HG03460 (cell line): ENCODE results near the gene VAV1.

Source experiments
- ATAC-seq: cut with Tn5 transposase; IDR thresholded peaks from one replicate; pipeline ENCODE4 v1.9.1; 2021; ENCODE audit not compliant: unreplicated experiment

VAV1 gene

GRCh38 chr19:6772028-6772865 lies at the start of gene VAV1:
VAV1 (plus strand) TSS chr19:6772708; CDS start chr19:6772808, 100 bp downstream.
- ATAC-seq, result no peak

DNA sequence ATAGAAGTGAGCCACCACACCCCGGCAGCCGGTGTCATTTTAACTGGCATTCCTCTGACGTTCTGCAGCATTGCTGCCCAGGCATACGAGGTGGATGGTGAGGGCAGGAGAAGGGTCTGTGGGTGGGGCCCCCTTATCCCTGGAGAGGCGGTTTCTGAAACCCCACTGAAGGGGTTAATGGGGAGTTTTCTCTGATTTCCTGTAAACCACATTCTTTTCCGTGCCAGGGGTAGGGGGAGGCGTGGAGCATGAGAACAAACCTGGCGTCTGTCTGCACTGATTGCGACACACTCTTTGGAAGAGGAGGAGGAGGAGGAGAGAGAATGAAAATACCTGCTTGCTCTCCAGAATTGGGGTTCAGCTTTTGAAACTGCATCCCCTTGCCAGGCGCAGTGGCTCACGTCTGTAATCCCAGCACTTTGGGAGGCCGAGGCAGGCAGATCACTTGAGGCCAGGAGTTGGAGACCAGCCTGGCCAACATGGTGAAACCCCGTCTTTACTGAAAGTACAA lies 49.3 kb upstream of the VAV1 start:
- ATAC-seq, result no peak

DNA sequence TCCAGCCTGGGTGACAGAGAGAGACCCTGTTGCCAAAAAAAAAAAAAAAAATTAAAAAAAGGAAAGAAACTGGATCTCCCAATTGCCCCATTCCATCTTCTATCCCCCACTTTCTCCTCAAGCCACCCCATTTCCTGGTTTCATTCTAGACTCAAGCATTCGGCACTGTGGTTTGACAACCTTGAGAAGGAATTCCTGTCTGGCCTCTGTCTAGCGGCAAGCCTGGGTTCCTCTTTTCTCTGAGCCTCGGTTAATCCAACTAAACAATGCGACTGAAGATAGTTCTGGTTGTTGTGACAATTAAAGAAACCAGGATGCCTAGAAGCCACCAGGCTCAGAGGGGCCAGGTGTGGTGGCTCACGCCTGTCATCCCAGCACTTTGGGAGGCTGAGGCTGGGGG lies 48.8 kb upstream of the VAV1 start:
- ATAC-seq, result no peak

GRCh38 chr19:6724631-6725492 lies 47.6 kb upstream of the VAV1 start:
- no peak for ATAC-seq

DNA sequence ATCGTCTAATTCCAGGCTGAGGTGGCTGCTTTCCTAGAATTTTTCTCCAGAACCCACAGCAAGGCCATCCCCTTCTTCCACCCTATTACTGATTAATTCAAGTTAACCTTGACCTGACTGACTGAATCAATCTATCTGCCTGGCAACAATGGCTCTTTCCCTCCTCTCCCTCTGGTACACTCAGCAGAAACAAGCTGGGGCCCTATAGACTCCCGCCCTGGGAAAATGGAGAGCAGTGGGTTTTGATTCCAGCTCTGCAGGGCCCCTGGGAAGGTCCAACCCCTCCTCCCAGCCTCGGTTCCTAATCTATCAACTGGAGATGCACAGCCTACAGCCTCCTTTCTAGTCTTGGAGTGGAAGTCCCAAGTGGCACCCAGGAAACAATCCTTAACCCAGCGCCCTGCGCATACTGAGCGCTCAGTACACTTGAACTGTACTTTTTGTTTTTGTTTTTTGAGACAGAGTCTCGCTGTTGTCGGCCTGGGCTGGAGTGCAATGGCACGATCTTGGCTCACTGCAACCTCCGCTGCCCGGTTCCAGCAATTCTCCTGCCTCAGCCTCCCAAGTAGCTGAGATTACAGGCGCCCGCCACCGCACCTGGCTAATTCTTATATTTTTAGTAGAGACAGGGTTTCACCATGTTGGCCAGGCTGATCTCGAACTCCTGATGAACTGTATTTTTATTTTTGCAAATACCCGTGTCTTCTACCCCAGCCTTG lies 46.8 kb upstream of the VAV1 start:
- ATAC-seq, result no peak

- no peak for ATAC-seq
Measured at GRCh38 chr19:6728346-6728745, 44.2 kb upstream of the VAV1 start.

DNA sequence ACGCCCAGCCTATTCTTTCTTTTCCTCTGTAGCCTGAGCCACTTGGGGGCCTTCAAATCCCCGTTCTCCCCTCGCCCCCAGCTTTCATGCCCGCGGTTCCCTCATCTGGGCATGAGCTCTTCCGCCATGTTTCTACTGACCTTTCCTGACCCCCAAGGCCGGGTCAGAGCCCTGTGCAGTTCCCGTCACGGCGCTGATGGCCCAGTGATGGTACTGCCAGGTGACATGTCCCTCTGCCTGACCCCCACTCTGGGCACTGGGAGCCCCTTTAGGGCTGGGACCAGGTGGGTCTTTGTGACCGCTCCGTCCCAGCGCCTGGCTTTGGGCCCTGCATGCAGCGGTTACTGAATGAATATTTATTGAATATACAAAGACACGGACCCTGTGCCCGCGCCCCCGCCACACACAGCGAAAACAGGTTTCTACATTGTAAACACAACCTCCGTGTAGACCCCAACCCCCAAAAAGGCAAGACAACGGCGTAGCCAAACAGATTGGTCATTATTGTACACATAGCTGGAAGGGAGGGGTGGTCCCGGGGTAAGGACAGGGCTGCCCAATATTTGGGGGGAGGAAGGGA lies 42.8 kb upstream of the VAV1 start:
- no peak for ATAC-seq

- no peak for ATAC-seq
Measured at GRCh38 chr19:6730153-6730804, 42.2 kb upstream of the VAV1 start.

GRCh38 chr19:6730941-6731670 lies 41.4 kb upstream of the VAV1 start:
- no peak for ATAC-seq

DNA sequence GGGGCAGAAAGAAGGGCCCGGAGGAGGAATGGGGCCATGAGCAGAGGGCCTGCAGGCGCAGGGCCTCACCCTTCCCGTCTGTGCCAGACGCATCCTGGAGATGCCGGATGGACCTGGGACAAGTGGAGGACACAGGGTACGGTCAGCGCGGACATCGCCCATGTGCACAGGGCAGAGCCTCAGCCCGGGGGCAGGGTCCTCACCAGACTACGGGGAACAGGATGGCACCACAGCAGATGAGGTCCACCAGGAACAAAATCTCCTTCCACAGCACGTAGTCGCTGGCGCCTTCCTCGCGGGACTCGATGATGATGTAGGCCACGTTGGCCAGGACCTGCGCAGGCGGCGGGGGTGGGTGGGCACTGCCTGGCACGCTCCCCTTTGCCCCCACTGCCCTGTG lies 40.7 kb upstream of the VAV1 start:
- ATAC-seq, result no peak

- ATAC-seq, result no peak
Measured at GRCh38 chr19:6732803-6733337, 39.6 kb upstream of the VAV1 start.

GRCh38 chr19:6733338-6734095 lies 39.0 kb upstream of the VAV1 start:
- ATAC-seq, result no peak

GRCh38 chr19:6734096-6734696 lies 38.3 kb upstream of the VAV1 start:
- ATAC-seq, result no peak

DNA sequence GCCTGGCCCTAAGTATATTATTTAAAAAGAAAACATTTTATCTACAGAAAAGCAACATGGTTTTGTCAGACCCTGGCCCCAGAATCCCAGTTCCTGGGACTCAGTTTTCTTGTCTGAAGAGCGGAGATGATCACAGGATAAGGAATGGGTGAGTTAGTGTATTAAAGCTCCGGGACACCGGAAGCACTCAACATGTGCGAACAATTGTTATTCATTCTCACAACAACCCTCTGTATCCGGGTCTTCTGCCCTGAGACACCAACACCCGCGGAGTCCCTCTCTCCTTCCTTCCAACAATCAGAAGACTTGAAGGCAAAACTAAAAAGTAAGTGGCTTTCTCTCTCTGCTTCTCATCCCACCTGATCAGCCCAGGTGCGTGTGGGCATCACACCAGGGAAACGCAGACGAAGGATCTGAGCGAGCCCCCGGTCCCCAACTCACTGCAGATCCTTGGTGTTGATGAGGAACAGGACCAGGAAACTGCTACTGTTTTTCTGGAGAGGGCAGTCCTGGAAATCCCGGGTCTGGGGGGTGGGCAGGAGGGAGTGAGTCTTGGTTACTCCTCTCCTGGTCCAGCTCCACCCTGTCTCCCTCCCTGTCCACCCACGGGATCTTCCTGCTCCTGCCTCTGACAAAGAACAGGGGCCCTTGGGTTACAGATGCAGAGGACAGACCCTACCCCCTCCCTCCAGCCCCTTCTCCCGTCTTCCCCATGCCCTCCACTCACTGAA lies 37.2 kb upstream of the VAV1 start:
- ATAC-seq, result no peak

- no peak for ATAC-seq
Measured at GRCh38 chr19:6736169-6736916, 36.2 kb upstream of the VAV1 start.

GRCh38 chr19:6736917-6737283 lies 35.6 kb upstream of the VAV1 start:
- ATAC-seq, result no peak

- ATAC-seq, result peak; percentile 52
Measured at GRCh38 chr19:6737284-6737872, 35.1 kb upstream of the VAV1 start, which contains the start of gene GPR108. GPR108 (minus strand) TSS chr19:6737580; CDS start chr19:6737576, 4 bp downstream.
